Keratinocyte (primary cell): ENCODE results near the gene HYAL4. TPM values are rescaled to one million over a fixed set of nuclear protein-coding genes. Genes with fewer than 3 reads are reported as not detected.
"Not testable (repeated sequence)": the region's sequence is repeated elsewhere in the genome, so short reads cannot be mapped to it uniquely, and the experiment has no call there.

Experiments used
- DNase-seq: peaks from one replicate; pipeline ENCODE4 v3.0.0-alpha.2; 2011; ENCODE audit warnings: low read depth, missing footprints, low spot score
- FAIRE-seq: peaks from 2 replicates; lab custom pipeline; 2011; peaks lifted over from hg19 to GRCh38; lab: Jason Lieb, UNC
- H2AFZ ChIP-seq: 2 replicates; pipeline ENCODE4 v1.6.0; 2012; ENCODE audit warnings: low read length, control low read depth, inconsistent platforms; ENCODE audit not compliant: control insufficient read depth
- H3K27ac ChIP-seq: 2 replicates; pipeline ENCODE4 v1.5.1; 2011; ENCODE audit warnings: low read length; ENCODE audit not compliant: control insufficient read depth, insufficient read depth
- H3K27me3 ChIP-seq: 3 replicates; pipeline ENCODE4 v1.6.0; 2011; ENCODE audit warnings: low read length; ENCODE audit not compliant: control insufficient read depth, insufficient read depth; ENCODE audit errors: extremely low read depth
- H3K36me3 ChIP-seq, 2 experiments: 2 replicates in 1 of 2; 3 replicates in 1 of 2; pipeline ENCODE4 v1.5.1; 2011; ENCODE audit warnings: low read length in 2 of 2, mild to moderate bottlenecking in 1 of 2; ENCODE audit not compliant: control insufficient read depth in 2 of 2, insufficient read depth in 2 of 2; ENCODE audit errors: extremely low read depth in 1 of 2
- H3K4me1 ChIP-seq: 3 replicates; pipeline ENCODE4 v1.5.1; 2011; ENCODE audit warnings: low read length; ENCODE audit not compliant: control insufficient read depth, insufficient read depth; ENCODE audit errors: extremely low read depth
- H3K4me2 ChIP-seq: 3 replicates; pipeline ENCODE4 v1.6.0; 2011; ENCODE audit warnings: low read depth, low read length; ENCODE audit not compliant: control insufficient read depth, insufficient read depth; ENCODE audit errors: extremely low read depth
- H3K4me3 ChIP-seq, 3 experiments: fragments of 200-600 bp in 1 of 3; sonication (generic) in 1 of 3; 2 replicates in 2 of 3; 3 replicates in 1 of 3; pipeline ENCODE4 v1.5.1; 2011 to 2016; ENCODE audit warnings: low read length in 3 of 3, mild to moderate bottlenecking in 3 of 3, control low read depth in 2 of 3, inconsistent platforms in 1 of 3, low read depth in 1 of 3, mixed read lengths in 1 of 3, mixed run types in 1 of 3, moderate library complexity in 1 of 3; ENCODE audit not compliant: control insufficient read depth in 2 of 3, insufficient read depth in 2 of 3; ENCODE audit errors: extremely low read depth in 1 of 3
- H3K79me2 ChIP-seq: 2 replicates; pipeline ENCODE4 v1.6.0; 2012; ENCODE audit warnings: low read length; ENCODE audit not compliant: control insufficient read depth, insufficient read depth
- H3K9ac ChIP-seq: 3 replicates; pipeline ENCODE4 v1.6.0; 2011; ENCODE audit warnings: low read length; ENCODE audit not compliant: control insufficient read depth, insufficient read depth; ENCODE audit errors: extremely low read depth
- H3K9me1 ChIP-seq: 3 replicates; pipeline ENCODE4 v1.6.0; 2011; ENCODE audit warnings: low read length; ENCODE audit not compliant: control insufficient read depth, insufficient read depth; ENCODE audit errors: extremely low read depth
- H3K9me3 ChIP-seq: 2 replicates; pipeline ENCODE4 v1.5.1; 2012; ENCODE audit warnings: low read depth, low read length; ENCODE audit not compliant: control insufficient read depth
- H4K20me1 ChIP-seq: 3 replicates; pipeline ENCODE4 v1.6.0; 2011; ENCODE audit warnings: low read length; ENCODE audit not compliant: control insufficient read depth, insufficient read depth; ENCODE audit errors: extremely low read depth
- EZH2 ChIP-seq: IDR thresholded peaks from one replicate; pipeline ENCODE4 v1.6.1; 2012; ENCODE audit warnings: inconsistent platforms, mild to moderate bottlenecking, low read length, moderate library complexity
- dilution Hi-C: fragments of 300-500 bp; cut with MboI; formaldehyde crosslinking; loops from one replicate; pipeline ENCODE4 v1.7.0; 2020; ENCODE audit warnings: low sequenced_read_pairs; ENCODE audit not compliant: extremely low pct_ligation_motif_present
- polyA plus RNA-seq, 5 experiments: library from polyadenylated mRNA; depleted of rRNA in 3 of 5; stranded (reverse) in 3 of 5; stranded (forward) in 1 of 5; unstranded in 1 of 5; fragments of >200 nt; gene quantifications; 1 replicate in 1 of 5; 2 replicates in 3 of 5; 3 replicates in 1 of 5; pipeline versions ENCODE4 v1.2.1 to v1.2.3, GENCODE V29; 2011 to 2012; ENCODE audit warnings: missing spikeins in 2 of 5, low read depth in 1 of 5, low replicate concordance in 1 of 5
- TF ChIP-seq, protein P1 (sequence below), 3 experiments: IDR thresholded peaks in 1 of 3; conservative IDR thresholded peaks in 1 of 3; optimal IDR thresholded peaks in 1 of 3; 2 replicates in 2 of 3; 3 replicates in 1 of 3; pipeline versions ENCODE3 to v1.5.1; 2011; ENCODE audit warnings: low read length in 3 of 3, mild to moderate bottlenecking in 3 of 3, moderate library complexity in 2 of 3, control low read depth in 1 of 3, inconsistent platforms in 1 of 3; ENCODE audit not compliant: insufficient read depth in 2 of 3; ENCODE audit errors: extremely low read depth in 1 of 3

HYAL4 gene
- polyA plus RNA-seq, 1 donor (not counting 4 experiments of a cell fraction or from before 2014, with no cell fraction given): 0.26 TPM

- TF ChIP-seq, protein P1, sequence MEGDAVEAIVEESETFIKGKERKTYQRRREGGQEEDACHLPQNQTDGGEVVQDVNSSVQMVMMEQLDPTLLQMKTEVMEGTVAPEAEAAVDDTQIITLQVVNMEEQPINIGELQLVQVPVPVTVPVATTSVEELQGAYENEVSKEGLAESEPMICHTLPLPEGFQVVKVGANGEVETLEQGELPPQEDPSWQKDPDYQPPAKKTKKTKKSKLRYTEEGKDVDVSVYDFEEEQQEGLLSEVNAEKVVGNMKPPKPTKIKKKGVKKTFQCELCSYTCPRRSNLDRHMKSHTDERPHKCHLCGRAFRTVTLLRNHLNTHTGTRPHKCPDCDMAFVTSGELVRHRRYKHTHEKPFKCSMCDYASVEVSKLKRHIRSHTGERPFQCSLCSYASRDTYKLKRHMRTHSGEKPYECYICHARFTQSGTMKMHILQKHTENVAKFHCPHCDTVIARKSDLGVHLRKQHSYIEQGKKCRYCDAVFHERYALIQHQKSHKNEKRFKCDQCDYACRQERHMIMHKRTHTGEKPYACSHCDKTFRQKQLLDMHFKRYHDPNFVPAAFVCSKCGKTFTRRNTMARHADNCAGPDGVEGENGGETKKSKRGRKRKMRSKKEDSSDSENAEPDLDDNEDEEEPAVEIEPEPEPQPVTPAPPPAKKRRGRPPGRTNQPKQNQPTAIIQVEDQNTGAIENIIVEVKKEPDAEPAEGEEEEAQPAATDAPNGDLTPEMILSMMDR (optimal IDR thresholded peaks at IDR 0.05 in 1 of 3, IDR thresholded peaks at IDR 0.05 in 1 of 3, conservative IDR thresholded peaks at IDR 0.05 in 1 of 3; ENCODE audit: extremely low read depth in 1 of 3, insufficient read depth in 2 of 3, low read length in 3 of 3): no peak
- no peak for TF ChIP-seq EZH2
- peak overlapping the region; percentile 16 for H3K27ac ChIP-seq
- dilution Hi-C loops: no loop called here
- no peak overlapping the region for H2AFZ ChIP-seq
- H3K9me3 ChIP-seq: no peaks in the 10 kb centered on the region
- peaks cover 9% of the 10 kb centered on the region for H3K4me1 ChIP-seq
- H3K36me3 ChIP-seq: no peaks in the 10 kb centered on the region
- H3K4me3 ChIP-seq: no peak overlapping the region
- FAIRE-seq: peak; percentile 32
- no peaks in the 10 kb centered on the region for H3K79me2 ChIP-seq
- no peaks in the 10 kb centered on the region for H3K27me3 ChIP-seq
- H3K9me1 ChIP-seq: no peaks in the 10 kb centered on the region
- no peak overlapping the region for H3K4me2 ChIP-seq
- no peak overlapping the region for H3K9ac ChIP-seq
- H4K20me1 ChIP-seq: no peaks in the 10 kb centered on the region
- no peak for DNase-seq
These were observed 26.0 kb upstream of the HYAL4 start for GRCh38 chr7:123819001-123819400.

DNA sequence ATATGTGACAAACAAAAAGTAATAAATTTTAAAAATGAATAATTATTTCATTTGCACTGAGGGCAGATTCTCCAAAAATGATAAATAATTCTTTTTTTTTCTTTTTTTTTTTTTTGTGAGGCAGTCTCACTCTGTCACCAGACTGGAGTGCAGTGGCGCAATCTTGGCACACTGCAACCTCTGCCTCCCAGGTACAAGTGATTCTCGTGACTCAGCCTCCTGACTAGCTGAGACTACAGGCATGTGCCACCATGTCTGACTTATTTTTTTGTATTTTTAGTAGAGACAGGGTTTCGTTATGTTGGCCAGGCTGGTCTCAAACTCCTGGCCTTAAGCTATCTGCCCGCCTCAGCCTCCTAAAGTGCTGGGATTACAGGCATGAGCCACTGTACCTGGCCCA, 25.2 kb upstream of the HYAL4 start:
- H3K4me1 ChIP-seq, H3K9me1 ChIP-seq, H3K9ac ChIP-seq, H3K36me3 ChIP-seq, H3K4me3 ChIP-seq, H2AFZ ChIP-seq, H3K79me2 ChIP-seq, dilution Hi-C loops, H3K4me2 ChIP-seq, DNase-seq, H3K9me3 ChIP-seq, H4K20me1 ChIP-seq, H3K27me3 ChIP-seq: not testable (repeated sequence)
- H3K27ac ChIP-seq: peak overlapping the region; percentile 48
- peak; percentile 29 for FAIRE-seq

DNA sequence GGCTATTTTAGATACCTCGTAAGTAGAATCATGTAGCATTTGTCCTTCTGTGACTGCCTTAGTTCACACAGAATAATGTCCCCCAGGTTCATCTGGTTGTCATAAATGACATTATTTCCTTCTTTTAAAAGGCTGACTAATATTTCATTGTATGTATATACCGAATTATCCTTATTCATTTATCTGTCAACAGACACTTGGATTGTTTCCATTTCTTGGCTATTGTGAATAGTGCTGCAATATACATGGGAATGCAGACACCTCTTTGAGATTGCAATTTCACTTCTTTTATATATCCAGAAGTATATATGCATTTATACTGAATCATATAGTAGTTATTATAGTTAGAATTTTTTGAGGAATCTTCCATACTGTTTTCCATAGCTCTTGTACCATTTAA, 24.1 kb upstream of the HYAL4 start:
- TF ChIP-seq, protein P1 (optimal IDR thresholded peaks at IDR 0.05 in 1 of 3, IDR thresholded peaks at IDR 0.05 in 1 of 3, conservative IDR thresholded peaks at IDR 0.05 in 1 of 3; ENCODE audit: extremely low read depth in 1 of 3, insufficient read depth in 2 of 3, low read length in 3 of 3): no peak
- TF ChIP-seq EZH2: no peak
- FAIRE-seq (no peak), DNase-seq (no peak)
- Histone ChIP-seq H2AFZ (no peak overlapping the region), H3K4me2 (no peak overlapping the region), H3K27ac (no peak overlapping the region), H3K9me3 (no peaks in the 10 kb centered on the region), H3K79me2 (no peaks in the 10 kb centered on the region), H4K20me1 (no peaks in the 10 kb centered on the region), H3K4me3 (no peak overlapping the region), H3K4me1 (peaks cover 9% of the 10 kb centered on the region), H3K9ac (no peak overlapping the region), H3K27me3 (no peaks in the 10 kb centered on the region), H3K36me3 (no peaks in the 10 kb centered on the region), H3K9me1 (no peaks in the 10 kb centered on the region)
- dilution Hi-C loops: no loop called here
